Smooth muscle cell (in vitro differentiated cells): Measurements from ENCODE around the gene RPL14. TPM values are rescaled to one million over a fixed set of nuclear protein-coding genes. Genes with fewer than 3 reads are reported as not detected.

Experiments
- DNase-seq: peaks from one replicate; lab custom pipeline; 2025; ENCODE audit not compliant: unreplicated experiment; lab: John Stamatoyannopoulos, UW
- H2AFZ ChIP-seq: fragments of 200-600 bp; sonication (generic); 2 replicates; pipeline ENCODE4 v1.6.0; 2016; ENCODE audit warnings: antibody characterized with exemption, low read depth, mild to moderate bottlenecking
- H3F3A ChIP-seq: fragments of 200-600 bp; sonication (generic); 2 replicates; pipeline ENCODE4 v1.6.0; 2017; ENCODE audit warnings: antibody characterized with exemption, low read depth
- H3K27ac ChIP-seq: fragments of 200-600 bp; sonication (generic); 2 replicates; pipeline ENCODE4 v1.5.1; 2016; ENCODE audit warnings: low read depth, mild to moderate bottlenecking
- H3K27me3 ChIP-seq: fragments of 200-600 bp; sonication (generic); 2 replicates; pipeline ENCODE4 v1.6.1; 2016; ENCODE audit warnings: low read depth, mild to moderate bottlenecking
- H3K36me3 ChIP-seq: fragments of 200-600 bp; sonication (generic); 2 replicates; pipeline ENCODE4 v1.5.1; 2016; ENCODE audit warnings: low read depth
- H3K4me1 ChIP-seq: fragments of 200-600 bp; sonication (generic); 2 replicates; pipeline ENCODE4 v1.5.1; 2016; ENCODE audit warnings: low read depth
- H3K4me2 ChIP-seq: fragments of 200-600 bp; sonication (generic); 2 replicates; pipeline ENCODE4 v1.6.0; 2016; ENCODE audit warnings: mild to moderate bottlenecking
- H3K4me3 ChIP-seq: fragments of 200-600 bp; sonication (generic); 2 replicates; pipeline ENCODE4 v1.5.1; 2016; ENCODE audit warnings: mild to moderate bottlenecking
- H3K79me2 ChIP-seq: fragments of 200-600 bp; sonication (generic); 2 replicates; pipeline ENCODE4 v1.6.0; 2016; ENCODE audit warnings: low read depth, mild to moderate bottlenecking
- H3K9ac ChIP-seq: fragments of 200-600 bp; sonication (generic); 2 replicates; pipeline ENCODE4 v1.6.0; 2016; ENCODE audit warnings: low read depth
- H3K9me3 ChIP-seq: fragments of 200-600 bp; sonication (generic); replicated peaks from 2 replicates; pipeline ENCODE4 v1.5.1; 2016; ENCODE audit warnings: low read depth
- H4K20me1 ChIP-seq: fragments of 200-600 bp; sonication (generic); 2 replicates; pipeline ENCODE4 v1.6.0; 2016; ENCODE audit warnings: low read depth
- WGBS: methylation state at CpG from one replicate; pipeline ENCODE4 v1.1.7; 2016; ENCODE audit warnings: low lambda C conversion rate; 5-methylcytosine and 5-hydroxymethylcytosine counted together
- polyA plus RNA-seq: library from polyadenylated mRNA; unstranded; fragments of >200 nt; fragmentation: Nextera tagmentation; extraction: Ambion mirVana; gene quantifications from 2 replicates; pipeline ENCODE4 v1.2.1, GENCODE V29; 2016
- total RNA-seq: library from RNA; depleted of rRNA; stranded (reverse); fragments of >200 nt; gene quantifications from 2 replicates; pipeline ENCODE4 v1.2.3, GENCODE V29; 2014
- TF ChIP-seq, protein P1 (sequence below): fragments of 200-600 bp; sonication (generic); IDR thresholded peaks from 2 replicates; pipeline ENCODE4 v1.5.1; 2017; ENCODE audit warnings: borderline replicate concordance, mild to moderate bottlenecking, antibody characterized with exemption; ENCODE audit not compliant: insufficient read depth, poor library complexity, severe bottlenecking

The RPL14 gene
- total and polyA plus RNA-seq, 2 experiments from 2014 or later, result 396 to 403 TPM

DNA sequence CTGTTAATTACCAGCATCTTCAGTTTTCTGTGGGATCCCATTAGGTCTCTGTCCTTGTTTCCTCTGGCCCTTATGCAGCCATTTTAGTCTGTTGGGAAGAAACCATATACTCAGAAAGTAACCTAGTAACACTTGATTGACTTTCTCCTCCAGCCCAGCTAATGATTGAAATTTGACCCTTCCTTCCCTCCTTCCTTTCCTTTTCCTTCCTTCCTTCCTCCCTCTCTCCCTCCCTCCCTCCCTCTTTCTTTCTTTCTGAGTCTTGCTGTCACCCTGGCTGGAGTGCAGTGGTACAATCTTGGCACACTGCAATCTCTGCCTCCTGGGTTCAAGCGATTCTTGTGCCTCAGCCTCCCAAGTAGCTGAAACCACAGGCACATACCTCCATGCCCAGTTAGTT is 42.8 kb downstream of the RPL14 start:
- Histone ChIP-seq H3K27ac (no peak overlapping the region), H3K36me3 (no peaks in the 10 kb centered on the region), H2AFZ (no peak overlapping the region), H4K20me1 (no peaks in the 10 kb centered on the region), H3K79me2 (no peaks in the 10 kb centered on the region), H3F3A (peaks cover 7% of the 10 kb centered on the region), H3K4me2 (no peak overlapping the region), H3K4me3 (no peak overlapping the region), H3K9ac (no peak overlapping the region), H3K27me3 (no peaks in the 10 kb centered on the region), H3K4me1 (peaks cover 2% of the 10 kb centered on the region), H3K9me3 (no peaks in the 10 kb centered on the region)
- DNase-seq, result no peak
- TF ChIP-seq, protein P1, sequence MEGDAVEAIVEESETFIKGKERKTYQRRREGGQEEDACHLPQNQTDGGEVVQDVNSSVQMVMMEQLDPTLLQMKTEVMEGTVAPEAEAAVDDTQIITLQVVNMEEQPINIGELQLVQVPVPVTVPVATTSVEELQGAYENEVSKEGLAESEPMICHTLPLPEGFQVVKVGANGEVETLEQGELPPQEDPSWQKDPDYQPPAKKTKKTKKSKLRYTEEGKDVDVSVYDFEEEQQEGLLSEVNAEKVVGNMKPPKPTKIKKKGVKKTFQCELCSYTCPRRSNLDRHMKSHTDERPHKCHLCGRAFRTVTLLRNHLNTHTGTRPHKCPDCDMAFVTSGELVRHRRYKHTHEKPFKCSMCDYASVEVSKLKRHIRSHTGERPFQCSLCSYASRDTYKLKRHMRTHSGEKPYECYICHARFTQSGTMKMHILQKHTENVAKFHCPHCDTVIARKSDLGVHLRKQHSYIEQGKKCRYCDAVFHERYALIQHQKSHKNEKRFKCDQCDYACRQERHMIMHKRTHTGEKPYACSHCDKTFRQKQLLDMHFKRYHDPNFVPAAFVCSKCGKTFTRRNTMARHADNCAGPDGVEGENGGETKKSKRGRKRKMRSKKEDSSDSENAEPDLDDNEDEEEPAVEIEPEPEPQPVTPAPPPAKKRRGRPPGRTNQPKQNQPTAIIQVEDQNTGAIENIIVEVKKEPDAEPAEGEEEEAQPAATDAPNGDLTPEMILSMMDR, result no peak
- WGBS, result 100% methylated on average over 1 of the region's 1 CpG

DNA sequence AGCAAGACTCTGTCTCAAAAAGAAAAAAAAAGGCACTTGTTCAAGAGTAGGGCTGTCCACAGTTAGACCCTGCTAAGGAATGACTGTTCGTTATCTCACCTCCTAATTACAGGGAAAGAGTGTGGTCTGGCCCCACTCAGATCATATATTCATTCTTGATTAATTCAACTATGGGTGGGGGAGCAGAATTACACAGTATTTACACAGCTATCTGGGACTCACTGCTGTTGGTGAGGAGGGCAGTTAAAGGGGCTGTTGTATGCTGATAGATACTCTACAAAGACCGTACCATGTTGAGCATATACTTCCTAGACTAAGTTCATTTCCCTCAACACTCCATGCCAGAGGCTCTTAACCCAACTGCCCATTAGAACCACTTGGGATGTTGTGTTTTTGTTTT is 44.9 kb downstream of the RPL14 start:
- Histone ChIP-seq H3K4me2 (no peak overlapping the region), H3K4me3 (no peak overlapping the region), H3K9ac (no peak overlapping the region), H3K79me2 (no peaks in the 10 kb centered on the region), H4K20me1 (no peaks in the 10 kb centered on the region), H3K27me3 (no peaks in the 10 kb centered on the region), H3K36me3 (no peaks in the 10 kb centered on the region), H3K9me3 (no peaks in the 10 kb centered on the region), H3K27ac (no peak overlapping the region), H2AFZ (no peak overlapping the region), H3K4me1 (peaks cover 11% of the 10 kb centered on the region), H3F3A (peaks cover 11% of the 10 kb centered on the region)
- TF ChIP-seq, protein P1, result no peak
- WGBS, result 88% methylated on average over 2 of the region's 2 CpGs
- no peak for DNase-seq

DNA sequence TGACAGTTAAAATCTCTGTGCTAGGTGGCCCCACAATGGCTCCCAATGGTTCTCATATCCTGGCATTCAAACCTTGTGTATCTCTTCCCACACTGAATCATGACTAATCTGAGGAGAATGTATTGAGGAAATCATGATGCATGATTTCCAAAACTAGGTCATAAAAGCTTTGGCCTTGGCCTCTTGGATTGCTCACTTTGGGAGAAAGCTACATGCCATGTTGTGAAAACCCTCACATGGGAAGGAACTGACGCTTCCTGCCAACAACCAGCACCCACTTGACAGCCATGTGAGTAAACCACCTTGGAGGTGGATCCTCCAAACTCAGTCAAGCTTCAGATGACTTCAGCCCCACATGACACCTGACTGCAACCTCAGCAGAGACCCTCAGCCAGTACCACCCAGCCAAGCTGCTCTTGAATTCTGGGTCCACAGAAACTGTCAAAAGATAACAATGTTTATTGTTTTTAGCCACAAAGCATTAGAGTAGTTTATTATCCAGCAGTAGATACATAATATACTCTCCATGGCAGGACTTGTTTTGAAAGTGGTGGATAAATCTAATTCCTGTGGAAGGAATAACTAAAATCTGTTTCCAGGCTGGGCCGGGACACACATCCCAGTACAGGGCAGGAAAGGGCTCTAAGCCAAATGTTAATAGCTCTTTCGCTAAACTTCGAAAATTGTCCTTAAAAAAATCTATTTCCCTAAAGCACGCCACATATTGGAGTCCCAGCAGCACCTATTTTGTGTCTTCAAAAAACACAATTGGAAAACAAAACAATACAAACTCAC is 47.7 kb downstream of the RPL14 start:
- WGBS, result 74% methylated on average over 5 of the region's 5 CpGs
- no peaks in the 10 kb centered on the region for H3K27me3 ChIP-seq
- H4K20me1 ChIP-seq, result no peaks in the 10 kb centered on the region
- DNase-seq, result no peak
- TF ChIP-seq, protein P1, result no peak
- H3K36me3 ChIP-seq, result no peaks in the 10 kb centered on the region
- peak overlapping the region; percentile 96 for H3K4me2 ChIP-seq
- no peaks in the 10 kb centered on the region for H3K79me2 ChIP-seq
- peaks cover 18% of the 10 kb centered on the region for H3K4me1 ChIP-seq
- H3K9ac ChIP-seq, result no peak overlapping the region
- H3K27ac ChIP-seq, result peak overlapping the region; percentile 81
- peak overlapping the region; percentile 86 for H3K4me3 ChIP-seq
- H3F3A ChIP-seq, result peaks cover 11% of the 10 kb centered on the region
- peak overlapping the region; percentile 98 for H2AFZ ChIP-seq
- no peaks in the 10 kb centered on the region for H3K9me3 ChIP-seq
